ENCODE data around the gene PPCDC. TPM values are rescaled to one million over a fixed set of nuclear protein-coding genes. Genes with fewer than 3 reads are reported as not detected.

The PPCDC gene
- total RNA-seq, 1 donor from 2014 or later = 7.3 TPM

GRCh38 chr15:75058127-75058905 lies 34.9 kb downstream of the PPCDC start:
- Histone ChIP-seq H3K4me1 (ENCODE audit: insufficient read depth, low read length) (peaks cover 13% of the 10 kb centered on the region), H3K4me3 (ENCODE audit: insufficient read depth, low read depth, low read length) (no peak overlapping the region), H3K27me3 (ENCODE audit: insufficient read depth, low read length) (no peaks in the 10 kb centered on the region), H3K9me3 (ENCODE audit: insufficient read depth, low read depth, low read length) (no peaks in the 10 kb centered on the region), H3K79me2 (ENCODE audit: insufficient read depth, low read length) (no peaks in the 10 kb centered on the region), H3K4me2 (ENCODE audit: low read length) (peak overlapping the region; percentile 23), H3K36me3 (ENCODE audit: insufficient read depth, low read length) (no peaks in the 10 kb centered on the region), H4K20me1 (ENCODE audit: insufficient read depth, low read length) (no peaks in the 10 kb centered on the region), H2AFZ (ENCODE audit: low read depth, low read length) (no peak overlapping the region), H3K27ac (ENCODE audit: low read depth, low read length) (no peak overlapping the region), H3K9ac (ENCODE audit: low read length) (no peak overlapping the region)
- Mint-ChIP-seq H3K36me3 (ENCODE audit: low read depth, unreplicated experiment) (peaks cover 4% of the 10 kb centered on the region), H3K9me3 (ENCODE audit: unreplicated experiment) (peaks cover 5% of the 10 kb centered on the region), H3K27ac (ENCODE audit: unreplicated experiment) (no peak overlapping the region), H3K4me3 (ENCODE audit: unreplicated experiment) (no peak overlapping the region), H3K4me1 (ENCODE audit: low read depth, unreplicated experiment) (peaks cover 14% of the 10 kb centered on the region), H3K27me3 (ENCODE audit: low read depth, unreplicated experiment) (peaks cover 2% of the 10 kb centered on the region)
- FAIRE-seq = no peak
- DNase-seq (ENCODE audit: low read depth) = peak; percentile 51
- no peak for TF ChIP-seq EZH2 (IDR thresholded peaks at IDR 0.05; ENCODE audit: insufficient read depth, low read length)
- no peak for TF ChIP-seq CTCF (IDR thresholded peaks at IDR 0.05; ENCODE audit: insufficient read depth, low read depth, low read length)

DNA sequence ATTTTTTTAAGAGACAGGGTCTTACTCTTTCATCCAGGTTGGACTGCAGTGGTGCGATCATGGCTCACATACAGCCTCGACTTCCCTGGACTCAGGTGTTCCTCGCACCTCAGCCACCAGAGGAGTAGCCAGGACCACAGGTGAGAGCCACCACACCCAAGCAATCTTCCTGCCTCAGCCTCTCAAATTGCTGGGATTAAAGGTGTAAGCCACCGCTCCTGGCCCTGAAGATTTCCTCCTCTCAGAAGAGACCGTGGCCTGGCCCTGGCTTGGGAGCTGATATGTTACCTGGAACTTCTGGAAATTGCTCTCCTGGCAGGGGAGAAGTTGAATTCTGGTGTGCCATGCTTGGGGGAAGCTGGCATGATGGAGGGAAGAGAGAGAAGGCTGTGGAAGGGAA lies 36.2 kb downstream of the PPCDC start:
- Histone ChIP-seq H3K27ac (ENCODE audit: low read depth, low read length) (no peak overlapping the region), H3K9me3 (ENCODE audit: insufficient read depth, low read depth, low read length) (no peaks in the 10 kb centered on the region), H3K4me2 (ENCODE audit: low read length) (no peak overlapping the region), H2AFZ (ENCODE audit: low read depth, low read length) (no peak overlapping the region), H3K9ac (ENCODE audit: low read length) (no peak overlapping the region), H4K20me1 (ENCODE audit: insufficient read depth, low read length) (no peaks in the 10 kb centered on the region), H3K36me3 (ENCODE audit: insufficient read depth, low read length) (no peaks in the 10 kb centered on the region), H3K4me1 (ENCODE audit: insufficient read depth, low read length) (peaks cover 13% of the 10 kb centered on the region), H3K4me3 (ENCODE audit: insufficient read depth, low read depth, low read length) (no peak overlapping the region), H3K27me3 (ENCODE audit: insufficient read depth, low read length) (no peaks in the 10 kb centered on the region), H3K79me2 (ENCODE audit: insufficient read depth, low read length) (no peaks in the 10 kb centered on the region)
- H3K27ac Mint-ChIP-seq (ENCODE audit: unreplicated experiment) = no peak overlapping the region
- peaks cover 4% of the 10 kb centered on the region for H3K27me3 Mint-ChIP-seq (ENCODE audit: low read depth, unreplicated experiment)
- FAIRE-seq = no peak
- H3K36me3 Mint-ChIP-seq (ENCODE audit: low read depth, unreplicated experiment) = peaks cover 6% of the 10 kb centered on the region
- peaks cover 5% of the 10 kb centered on the region for H3K9me3 Mint-ChIP-seq (ENCODE audit: unreplicated experiment)
- H3K4me3 Mint-ChIP-seq (ENCODE audit: unreplicated experiment) = no peak overlapping the region
- no peak for DNase-seq (ENCODE audit: low read depth)
- no peak for TF ChIP-seq CTCF (IDR thresholded peaks at IDR 0.05; ENCODE audit: insufficient read depth, low read depth, low read length)
- no peak for TF ChIP-seq EZH2 (IDR thresholded peaks at IDR 0.05; ENCODE audit: insufficient read depth, low read length)
- peaks cover 14% of the 10 kb centered on the region for H3K4me1 Mint-ChIP-seq (ENCODE audit: low read depth, unreplicated experiment)

DNA sequence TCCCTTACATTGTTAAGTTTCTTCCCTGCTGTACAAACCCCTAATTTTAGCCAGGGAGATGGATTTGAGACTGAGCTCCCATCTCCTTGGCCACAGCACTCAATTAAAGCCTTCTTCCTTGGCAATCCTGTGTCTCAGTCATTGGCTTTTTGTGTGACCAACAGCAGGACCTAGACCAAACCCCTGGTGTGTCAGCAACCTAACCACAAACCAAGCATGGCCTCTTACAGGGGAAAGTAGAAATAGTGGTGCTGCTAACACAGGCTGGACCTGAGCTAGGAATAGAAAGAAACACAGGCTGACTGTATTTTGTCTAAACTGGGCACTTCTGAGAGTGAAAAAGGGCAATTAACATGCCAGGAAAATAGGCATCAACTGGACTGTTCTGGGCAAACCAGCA lies 37.9 kb downstream of the PPCDC start:
- DNase-seq (ENCODE audit: low read depth) = peak; percentile 64
- peaks cover 5% of the 10 kb centered on the region for H3K36me3 Mint-ChIP-seq (ENCODE audit: low read depth, unreplicated experiment)
- Histone ChIP-seq H3K36me3 (ENCODE audit: insufficient read depth, low read length) (no peaks in the 10 kb centered on the region), H3K4me2 (ENCODE audit: low read length) (peak overlapping the region; percentile 9), H3K79me2 (ENCODE audit: insufficient read depth, low read length) (no peaks in the 10 kb centered on the region), H3K9me3 (ENCODE audit: insufficient read depth, low read depth, low read length) (no peaks in the 10 kb centered on the region), H3K27ac (ENCODE audit: low read depth, low read length) (no peak overlapping the region), H3K9ac (ENCODE audit: low read length) (no peak overlapping the region), H4K20me1 (ENCODE audit: insufficient read depth, low read length) (no peaks in the 10 kb centered on the region), H3K27me3 (ENCODE audit: insufficient read depth, low read length) (no peaks in the 10 kb centered on the region), H3K4me1 (ENCODE audit: insufficient read depth, low read length) (peaks cover 20% of the 10 kb centered on the region), H2AFZ (ENCODE audit: low read depth, low read length) (no peak overlapping the region), H3K4me3 (ENCODE audit: insufficient read depth, low read depth, low read length) (no peak overlapping the region)
- H3K9me3 Mint-ChIP-seq (ENCODE audit: unreplicated experiment) = peaks cover 11% of the 10 kb centered on the region
- H3K4me3 Mint-ChIP-seq (ENCODE audit: unreplicated experiment) = no peak overlapping the region
- H3K27ac Mint-ChIP-seq (ENCODE audit: unreplicated experiment) = no peak overlapping the region
- no peak for FAIRE-seq
- peaks cover 2% of the 10 kb centered on the region for H3K27me3 Mint-ChIP-seq (ENCODE audit: low read depth, unreplicated experiment)
- TF ChIP-seq EZH2 (IDR thresholded peaks at IDR 0.05; ENCODE audit: insufficient read depth, low read length) = no peak
- no peak for TF ChIP-seq CTCF (IDR thresholded peaks at IDR 0.05; ENCODE audit: insufficient read depth, low read depth, low read length)
- peaks cover 23% of the 10 kb centered on the region for H3K4me1 Mint-ChIP-seq (ENCODE audit: low read depth, unreplicated experiment)
